GM21423 (cell line): Measurements from ENCODE around the gene COPA.

Source experiments
- ATAC-seq: cut with Tn5 transposase; IDR thresholded peaks from one replicate; pipeline ENCODE4 v1.9.1; 2021; ENCODE audit warnings: mild to moderate bottlenecking, moderate library complexity; ENCODE audit not compliant: unreplicated experiment

The COPA gene

DNA sequence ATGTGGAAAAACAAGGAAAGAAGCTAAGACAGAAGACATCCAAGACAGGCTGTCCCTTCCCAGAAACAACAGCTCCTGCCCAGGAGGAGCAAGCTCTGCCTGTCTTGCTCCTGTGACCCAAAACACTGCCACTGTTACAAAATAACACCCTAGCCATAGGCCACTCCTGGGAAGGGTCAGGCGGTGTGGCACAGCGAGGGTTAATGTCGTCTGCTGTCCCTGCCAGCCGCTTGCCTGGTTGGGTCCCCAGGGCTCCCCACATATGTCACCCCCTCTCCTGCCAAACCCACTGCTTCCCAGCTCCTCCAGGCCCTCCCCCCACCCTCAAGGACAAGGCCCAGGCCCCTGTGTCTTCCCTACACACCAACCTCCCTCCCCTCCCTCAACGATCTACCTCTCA, 20.0 kb upstream of the COPA start:
- ATAC-seq = no peak

DNA sequence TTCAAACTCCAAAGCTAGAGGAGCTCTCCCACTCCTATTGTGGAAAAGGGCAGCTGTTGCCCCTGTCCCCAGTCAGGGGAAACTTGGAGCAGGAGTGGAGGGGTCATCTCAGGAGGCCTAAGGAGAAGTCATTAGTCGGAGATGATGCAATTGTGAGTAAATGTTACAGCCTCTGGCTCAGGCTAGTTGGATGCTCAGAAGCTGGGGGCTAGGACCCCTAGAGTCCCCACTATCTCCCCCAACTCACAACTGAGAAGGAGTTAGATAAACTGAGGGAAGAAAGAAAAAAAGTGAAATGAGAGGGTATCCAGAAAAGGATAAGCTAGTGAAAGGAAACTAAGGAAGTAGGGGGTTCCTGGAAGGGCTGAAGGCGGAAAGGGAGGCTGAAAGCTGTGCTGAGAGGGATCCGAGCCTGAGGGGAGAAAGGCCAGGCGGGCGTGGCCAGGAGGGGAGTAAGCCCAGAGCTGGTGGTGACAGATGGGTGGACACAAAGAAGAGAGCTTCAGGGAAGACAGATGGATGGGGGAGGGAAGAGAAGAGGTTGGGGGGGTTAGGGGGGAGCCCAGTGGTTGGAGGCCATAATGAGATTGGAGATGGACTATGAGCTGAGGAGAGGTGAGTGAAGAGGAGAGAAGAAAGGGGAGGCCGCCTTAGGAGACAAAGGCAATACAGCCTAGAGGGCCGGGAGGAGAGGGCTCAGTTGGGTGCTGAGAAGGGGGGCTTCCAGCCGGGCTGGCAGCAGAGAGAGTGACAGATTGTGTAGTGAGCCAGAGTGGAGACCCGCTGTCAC, 19.3 kb upstream of the COPA start:
- no peak for ATAC-seq

DNA sequence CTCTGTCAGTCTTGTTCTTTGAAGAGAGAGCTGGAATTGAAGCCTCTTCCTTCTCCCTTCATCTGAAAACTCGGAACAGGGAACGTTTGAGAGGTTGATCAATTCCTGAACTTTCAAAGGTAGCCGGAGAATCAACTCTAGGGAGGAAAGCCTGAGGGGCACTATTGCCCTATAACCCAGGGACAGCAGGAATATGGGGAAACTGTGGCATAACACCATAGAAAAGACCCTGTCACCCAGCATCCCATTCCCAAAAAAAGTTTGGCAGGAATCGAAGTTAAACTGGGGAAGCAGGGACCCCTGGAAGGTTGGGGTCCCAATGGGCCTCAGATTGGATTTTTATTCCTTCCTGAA, 18.7 kb upstream of the COPA start:
- ATAC-seq = no peak

DNA sequence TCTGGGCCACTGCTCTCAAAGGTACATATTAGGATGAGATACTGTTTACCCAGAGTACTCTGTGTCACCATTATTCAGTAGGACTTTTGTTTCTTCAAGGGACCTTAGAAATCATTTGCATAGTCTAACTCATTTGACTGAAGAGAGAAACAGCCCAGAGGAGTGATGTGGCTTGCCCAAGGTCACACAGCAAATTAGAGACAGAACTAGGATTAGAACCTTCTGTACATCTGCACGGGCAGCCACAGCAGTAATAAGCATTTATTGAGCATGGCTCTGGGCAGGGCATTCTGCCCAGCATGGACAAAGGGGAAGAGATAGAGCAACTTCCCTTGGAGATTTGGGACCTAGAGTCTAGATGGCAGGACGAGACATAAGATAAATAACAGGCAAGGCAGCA, 18.1 kb upstream of the COPA start:
- no peak for ATAC-seq

DNA sequence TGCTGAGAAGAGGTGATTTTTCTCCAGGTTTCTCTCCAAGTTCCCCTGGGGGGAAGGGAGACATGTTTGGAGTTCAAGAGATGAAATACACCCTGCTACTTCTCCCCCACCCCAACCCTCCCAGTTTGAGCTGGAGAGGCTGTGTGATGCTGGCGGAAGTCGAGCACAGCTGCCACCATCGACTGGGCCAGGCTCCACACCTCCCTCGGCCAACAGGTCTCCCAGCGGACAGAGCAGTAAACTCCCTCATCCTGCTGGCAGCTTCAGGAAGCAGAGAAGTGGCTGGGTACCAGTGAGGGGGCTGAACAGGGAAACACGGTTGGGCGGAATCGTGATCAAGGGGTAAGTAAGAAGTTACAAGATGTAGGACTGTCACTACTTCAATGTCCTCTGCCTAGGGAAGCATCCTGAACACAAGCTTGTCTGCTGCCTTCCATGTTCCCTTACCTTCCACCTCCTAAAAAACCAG, 17.2 kb upstream of the COPA start:
- ATAC-seq = no peak

DNA sequence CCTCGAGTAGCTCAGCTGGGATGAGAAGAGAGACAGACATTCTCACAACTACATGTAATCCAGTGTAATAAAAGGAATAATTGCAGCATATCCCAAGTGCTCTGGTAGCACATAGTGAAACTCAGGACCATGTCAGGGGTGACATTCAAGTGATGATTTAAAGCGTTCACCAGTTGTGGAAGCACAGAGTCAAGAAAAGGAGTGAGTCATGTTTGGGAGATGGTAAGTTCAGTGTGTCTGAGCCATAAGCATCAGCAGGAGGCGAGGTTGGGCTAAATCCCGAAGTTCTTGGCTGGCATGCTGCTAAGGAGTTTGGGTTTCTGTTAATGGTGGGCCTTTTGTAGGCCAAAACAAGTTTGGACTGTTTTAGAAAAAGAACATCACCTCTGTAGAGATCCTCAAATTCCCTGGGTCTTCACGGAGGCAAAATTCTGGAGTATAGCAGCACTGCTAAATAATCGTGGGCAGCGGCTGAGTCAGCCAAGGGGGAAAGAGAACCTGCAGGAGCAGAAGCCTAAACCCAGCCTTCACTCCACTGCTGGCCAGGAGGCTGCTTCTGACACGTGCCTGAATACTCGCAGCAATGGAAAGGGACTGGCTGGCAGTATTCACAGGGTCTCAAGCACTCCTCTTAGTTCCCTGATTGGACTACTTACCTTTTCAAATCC, 16.6 kb upstream of the COPA start:
- ATAC-seq = no peak

DNA sequence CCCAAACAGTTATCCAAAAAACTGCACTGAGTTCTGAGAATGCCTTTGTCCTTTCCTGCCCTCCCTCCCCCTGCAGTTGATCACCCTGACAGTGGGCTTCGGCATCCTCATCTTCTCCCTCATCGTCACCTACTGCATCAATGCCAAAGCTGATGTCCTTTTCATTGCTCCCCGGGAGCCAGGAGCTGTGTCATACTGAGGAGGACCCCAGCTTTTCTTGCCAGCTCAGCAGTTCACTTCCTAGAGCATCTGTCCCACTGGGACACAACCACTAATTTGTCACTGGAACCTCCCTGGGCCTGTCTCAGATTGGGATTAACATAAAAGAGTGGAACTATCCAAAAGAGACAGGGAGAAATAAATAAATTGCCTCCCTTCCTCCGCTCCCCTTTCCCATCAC, 15.0 kb upstream of the COPA start:
- no peak for ATAC-seq

DNA sequence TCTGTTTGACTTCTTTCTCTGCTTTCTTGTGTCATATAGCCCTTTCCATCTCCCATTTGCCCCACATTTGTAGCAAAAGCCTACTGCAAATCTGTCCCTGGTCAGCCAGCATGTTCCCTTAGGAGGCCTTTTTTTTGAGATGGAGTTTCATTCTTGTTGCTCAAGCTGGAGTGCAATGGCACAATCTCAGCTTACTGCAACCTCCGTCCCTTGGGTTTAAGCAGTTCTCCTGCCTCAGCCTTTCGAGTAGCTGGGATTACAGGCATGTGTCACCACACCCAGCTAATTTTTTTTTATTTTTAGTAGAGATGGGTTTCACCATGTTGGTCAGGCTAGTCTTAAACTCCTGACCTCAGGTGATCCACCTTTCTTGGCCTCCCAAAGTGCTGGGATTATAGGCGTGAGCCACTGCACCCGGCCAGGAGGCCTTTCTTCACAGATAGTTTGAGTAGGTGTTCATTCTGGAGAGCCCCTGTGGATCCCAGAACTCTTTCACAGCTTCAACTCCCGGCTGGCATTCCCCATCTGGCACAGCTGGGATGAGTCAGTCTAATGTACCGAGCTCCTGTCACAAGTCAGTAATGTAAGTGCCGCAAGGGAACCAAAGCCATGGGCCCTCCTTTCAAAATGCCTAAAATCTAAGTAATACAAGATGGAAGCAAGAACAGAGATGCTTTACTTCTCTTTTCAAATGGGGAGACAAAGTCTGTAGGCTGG, 14.4 kb upstream of the COPA start:
- ATAC-seq = no peak

DNA sequence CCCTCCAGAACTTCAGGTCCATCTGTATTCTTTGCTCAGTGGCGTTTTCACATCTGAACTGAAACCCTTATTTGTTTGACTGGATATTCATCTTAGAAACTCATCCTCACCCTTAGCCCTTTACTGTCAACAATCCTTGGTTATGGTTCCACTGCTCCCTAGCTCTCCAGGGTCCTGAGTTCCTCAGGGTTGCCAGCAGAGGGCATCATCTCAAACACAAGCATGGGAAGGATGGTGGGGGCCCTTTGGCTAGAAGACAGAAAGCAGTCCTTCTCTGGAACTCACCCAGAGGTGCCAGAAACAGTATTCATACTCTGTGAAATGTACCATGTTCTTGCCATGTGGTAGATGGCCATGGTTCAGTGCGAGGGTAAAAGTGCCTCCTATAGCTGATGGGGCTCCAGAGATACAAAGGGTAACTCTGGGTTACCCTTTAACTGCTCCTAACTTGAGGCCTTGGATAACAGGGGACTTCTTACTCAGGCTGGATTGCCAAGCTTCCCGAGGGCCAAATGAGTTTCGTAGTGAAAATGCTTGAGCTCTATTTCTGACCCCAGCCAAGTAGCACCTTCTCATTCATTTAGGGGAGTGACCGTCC, 11.4 kb upstream of the COPA start:
- no peak for ATAC-seq

DNA sequence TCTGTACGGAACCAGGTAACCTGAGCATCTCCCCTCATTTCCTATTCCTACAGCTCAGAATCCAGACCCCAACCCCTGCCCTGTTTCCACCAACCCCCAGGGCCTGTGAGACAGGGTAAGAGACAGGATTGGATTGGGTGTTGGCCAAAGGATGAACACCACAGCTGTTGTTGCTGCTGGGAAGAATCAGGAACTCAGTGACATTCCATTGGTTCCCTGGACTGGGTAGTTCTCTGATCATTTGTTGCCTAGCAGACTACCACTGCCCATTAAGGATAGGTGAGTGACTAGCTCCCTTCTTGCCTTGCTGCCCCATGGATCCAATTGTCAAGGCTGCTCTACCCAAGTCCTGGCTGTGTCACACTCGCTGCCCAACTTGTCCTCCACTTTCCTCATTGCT, 10.2 kb upstream of the COPA start:
- ATAC-seq = no peak

DNA sequence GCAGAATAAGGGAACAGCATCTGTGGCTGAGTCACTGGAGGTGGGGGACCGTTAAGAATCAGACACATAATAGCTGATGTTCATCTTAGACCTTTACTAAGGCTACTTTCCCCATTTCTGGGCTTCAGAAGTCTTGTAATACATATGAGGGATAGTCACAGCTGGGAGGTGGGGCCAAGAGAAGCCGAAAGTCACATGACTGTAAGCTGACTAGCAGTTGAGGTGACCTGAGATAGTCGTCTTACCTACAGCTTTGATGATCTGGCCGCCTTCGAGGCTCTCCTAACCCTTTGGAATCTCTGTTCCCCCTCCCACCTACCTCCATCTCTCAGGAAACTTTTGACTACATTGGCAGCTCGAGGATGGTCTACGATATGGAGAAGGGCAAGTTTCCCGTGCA, 9.5 kb upstream of the COPA start:
- ATAC-seq = no peak

DNA sequence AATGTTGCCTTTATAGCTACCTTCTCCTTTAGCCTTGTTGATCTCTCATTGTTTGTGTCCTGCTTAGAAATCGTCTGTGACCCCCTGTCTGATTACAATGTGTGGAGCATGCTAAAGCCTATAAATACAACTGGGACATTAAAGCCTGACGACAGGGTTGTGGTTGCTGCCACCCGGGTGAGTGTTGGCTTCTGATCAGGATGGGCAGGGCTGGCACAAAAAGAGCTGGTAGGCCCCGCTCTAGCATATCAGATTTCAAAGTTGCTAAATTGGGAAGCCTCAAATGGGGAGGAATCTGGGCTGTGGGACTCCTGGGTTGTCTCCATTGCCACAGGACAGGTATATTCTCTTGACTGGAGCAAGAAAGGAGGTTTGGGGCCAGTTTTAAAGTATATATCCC, 8.6 kb upstream of the COPA start:
- no peak for ATAC-seq

DNA sequence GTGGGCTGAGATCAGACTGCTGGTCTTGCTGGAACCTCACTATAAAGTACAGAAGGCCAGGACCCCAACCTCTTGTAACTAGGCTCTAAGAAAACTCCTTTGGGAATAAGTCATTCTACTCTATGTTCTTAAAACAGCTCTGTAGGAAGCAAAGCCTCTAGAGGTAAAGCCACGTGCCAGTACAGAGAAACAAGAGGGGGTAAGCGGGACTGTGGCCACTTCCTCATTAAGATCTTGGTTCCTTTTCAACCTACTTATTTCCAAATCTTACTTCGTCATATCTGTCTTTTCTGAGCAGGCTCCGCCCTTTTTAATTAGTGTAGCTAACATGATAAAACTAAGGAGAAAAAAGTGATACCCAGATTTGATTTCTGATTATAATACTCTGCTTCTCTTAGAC, 3.9 kb upstream of the COPA start:
- no peak for ATAC-seq

DNA sequence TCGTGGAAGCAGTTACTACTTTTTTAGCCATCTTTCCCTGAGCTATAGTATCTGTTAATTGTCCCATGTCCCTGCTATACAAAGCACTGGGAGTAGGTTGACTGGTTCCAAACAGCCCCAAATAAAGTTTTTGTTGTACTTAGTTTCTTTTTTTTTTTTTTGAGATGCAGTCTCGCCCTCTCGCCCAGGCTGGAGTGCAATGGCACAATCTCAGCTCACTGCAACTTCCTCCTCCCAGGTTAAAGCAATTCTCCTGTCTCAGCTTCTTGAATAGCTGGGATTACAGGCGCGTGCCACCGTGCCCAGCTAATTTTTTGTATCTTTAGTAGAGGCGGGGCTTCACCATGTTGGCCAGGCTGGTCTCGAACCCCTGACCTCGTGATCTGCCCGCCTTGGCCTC, 3.4 kb upstream of the COPA start:
- ATAC-seq = no peak

DNA sequence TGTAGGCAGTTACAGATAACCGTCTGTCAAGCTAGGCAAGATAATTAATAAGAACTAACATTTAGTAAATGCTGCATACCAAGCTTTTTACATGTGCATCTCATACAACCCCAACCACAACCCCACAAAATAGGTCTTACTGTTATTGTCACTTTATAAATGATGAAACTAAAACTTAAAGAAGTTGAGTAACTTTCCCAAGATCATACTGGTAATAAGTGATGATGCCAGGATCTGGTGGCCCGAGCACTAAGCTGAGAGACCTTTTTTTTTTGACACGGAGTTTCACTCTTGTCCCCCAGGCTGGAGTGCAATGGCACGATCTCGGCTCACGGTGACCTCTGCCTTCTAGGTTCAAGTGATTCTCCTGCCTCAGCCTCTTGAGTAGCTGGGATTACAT, 1.9 kb upstream of the COPA start:
- ATAC-seq = no peak

DNA sequence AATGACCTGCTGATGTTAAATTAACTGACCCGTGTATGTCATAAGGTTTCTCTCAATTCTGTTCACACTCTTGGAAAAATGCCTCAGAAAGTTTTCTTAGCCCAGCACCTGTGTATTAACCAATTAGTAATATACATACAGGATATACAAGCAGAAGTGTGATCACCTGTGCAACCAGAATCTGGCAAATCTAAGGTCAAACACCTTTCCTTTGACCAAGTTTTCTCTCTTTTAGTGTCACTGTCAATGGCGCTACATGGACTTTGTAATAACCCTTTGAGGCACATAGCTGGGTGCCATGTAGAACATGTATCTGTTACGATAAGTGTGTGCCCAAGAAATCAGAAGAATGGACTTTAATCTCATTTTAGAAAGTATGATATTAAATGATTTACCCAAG, 1.2 kb upstream of the COPA start:
- no peak for ATAC-seq

DNA sequence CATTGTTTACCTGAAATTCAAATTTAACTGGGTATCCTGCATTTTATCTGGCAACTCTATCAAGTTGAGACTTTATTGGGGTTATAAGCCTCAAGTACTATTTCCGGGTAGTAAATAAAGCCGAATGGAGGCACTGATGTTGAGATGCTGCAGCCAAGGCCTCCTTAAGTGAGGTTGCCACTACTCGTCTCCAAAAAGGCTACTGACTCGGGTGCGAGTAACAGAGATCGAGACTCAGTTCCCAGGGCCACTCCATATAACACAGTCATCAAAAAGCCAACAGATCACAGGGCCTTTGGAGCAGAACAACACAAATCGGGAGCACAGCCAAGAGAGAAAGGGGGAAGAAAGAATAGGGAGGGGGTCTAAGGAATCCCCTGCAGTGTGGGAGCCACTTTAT, 524 bp downstream of the COPA start:
- ATAC-seq = no peak

DNA sequence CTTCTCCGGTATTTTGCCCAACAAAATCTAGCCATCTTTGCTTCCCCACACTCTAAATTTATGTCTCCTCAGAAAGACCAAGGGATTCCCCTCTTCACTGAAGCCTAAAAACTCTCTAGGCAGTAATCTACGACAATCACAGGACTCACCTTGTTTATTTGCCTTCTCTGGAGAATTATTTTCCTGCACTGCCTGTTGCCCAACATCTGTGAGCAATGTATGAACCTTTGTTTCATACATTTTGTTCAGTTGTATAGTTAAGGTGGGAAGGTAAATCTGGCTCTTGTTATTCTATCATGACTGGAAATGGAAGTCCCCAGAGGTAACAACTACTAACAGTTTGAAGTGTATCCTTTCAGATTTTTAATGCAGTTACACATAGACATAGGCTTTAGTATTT, 2.2 kb downstream of the COPA start:
- ATAC-seq = no peak

DNA sequence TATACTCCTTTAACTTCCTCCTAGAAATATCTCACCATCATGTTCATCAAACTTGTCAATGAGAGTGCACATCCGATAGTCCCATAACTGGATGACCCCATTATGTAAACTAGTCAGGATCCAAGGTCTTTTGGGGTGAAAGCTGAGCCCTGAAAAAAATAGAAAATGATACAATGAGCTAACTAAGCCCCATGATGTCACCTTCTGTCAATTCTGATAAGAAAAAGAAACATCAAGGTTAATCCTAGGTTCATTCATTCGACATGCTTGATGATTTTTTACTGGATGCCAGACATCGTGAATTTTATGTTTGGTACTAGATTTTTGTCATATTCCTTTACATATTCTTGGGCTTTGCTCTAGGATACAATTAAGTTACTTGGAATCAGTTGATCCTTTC, 2.9 kb downstream of the COPA start:
- ATAC-seq = no peak

DNA sequence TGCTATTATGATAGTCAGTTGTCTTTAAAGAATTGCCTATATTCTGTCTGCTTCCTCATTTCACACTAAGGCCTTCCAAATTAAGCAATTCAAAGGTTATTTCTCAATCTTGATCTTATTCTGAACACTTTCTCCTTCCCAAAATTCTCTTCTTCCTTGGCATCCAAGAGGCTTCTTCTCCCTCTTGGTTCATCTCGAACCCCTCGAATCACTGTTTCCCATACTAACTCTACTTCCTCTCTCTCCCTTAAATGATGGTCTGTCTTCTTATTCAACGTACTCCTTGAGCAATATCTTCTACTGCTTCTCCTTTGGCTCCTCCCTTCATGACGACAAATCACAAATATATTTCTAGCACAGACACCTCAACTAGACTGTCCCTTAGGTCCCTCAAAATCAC, 4.5 kb downstream of the COPA start:
- no peak for ATAC-seq

DNA sequence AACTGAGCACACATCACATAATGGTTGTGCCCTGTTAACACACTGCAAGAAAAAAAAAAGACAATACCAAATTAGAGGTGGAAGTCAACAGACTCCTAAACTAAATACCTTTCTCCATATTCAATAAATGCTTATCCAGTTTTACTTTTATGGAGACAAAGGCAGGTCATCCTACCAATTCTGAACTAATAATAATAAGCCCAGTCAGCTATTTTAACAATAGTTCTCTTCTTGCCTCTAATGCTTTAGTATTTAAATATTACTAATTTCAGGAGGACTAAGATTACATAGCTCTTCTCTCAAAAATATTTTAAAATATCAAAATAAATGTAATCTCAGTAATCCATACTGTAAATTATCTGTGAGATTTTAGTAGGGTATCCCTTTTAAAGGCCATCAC, 10.5 kb downstream of the COPA start:
- ATAC-seq = no peak

DNA sequence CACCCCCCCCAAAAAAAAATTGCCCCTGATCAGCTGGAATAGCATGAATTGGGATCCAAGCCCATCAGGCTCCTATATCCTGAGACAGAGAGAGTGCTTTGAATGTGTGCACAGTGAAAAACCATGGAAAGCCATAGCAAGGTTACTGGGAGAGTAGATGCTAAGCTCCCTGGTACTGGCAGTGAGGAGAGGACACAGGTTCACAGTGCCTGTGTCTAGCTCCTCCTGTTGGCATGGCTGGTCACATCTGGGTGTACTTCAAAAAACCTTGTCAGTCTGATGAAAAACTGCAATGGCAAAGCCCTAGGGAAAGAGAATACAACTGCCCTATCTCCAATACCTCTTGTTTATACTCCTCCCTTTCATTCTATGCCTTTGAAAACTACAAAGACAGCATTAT, 12.9 kb downstream of the COPA start:
- no peak for ATAC-seq
